NB4 (cell line): ENCODE measurements around the gene TNFSF13.

Experiments used
- POLR2A ChIP-seq: IDR thresholded peaks from 2 replicates; pipeline ENCODE4 v1.6.1; 2011; ENCODE audit warnings: mild to moderate bottlenecking; ENCODE audit not compliant: insufficient read length; ENCODE audit errors: extremely low read depth
- TF ChIP-seq, protein P1 (sequence below): IDR thresholded peaks from one replicate; pipeline ENCODE4 v1.5.1; 2012; ENCODE audit warnings: low read depth, low read length

GRCh38 chr17:7572588-7573323 lies 14.2 kb downstream of the TNFSF13 start:
- TF ChIP-seq, protein P1, sequence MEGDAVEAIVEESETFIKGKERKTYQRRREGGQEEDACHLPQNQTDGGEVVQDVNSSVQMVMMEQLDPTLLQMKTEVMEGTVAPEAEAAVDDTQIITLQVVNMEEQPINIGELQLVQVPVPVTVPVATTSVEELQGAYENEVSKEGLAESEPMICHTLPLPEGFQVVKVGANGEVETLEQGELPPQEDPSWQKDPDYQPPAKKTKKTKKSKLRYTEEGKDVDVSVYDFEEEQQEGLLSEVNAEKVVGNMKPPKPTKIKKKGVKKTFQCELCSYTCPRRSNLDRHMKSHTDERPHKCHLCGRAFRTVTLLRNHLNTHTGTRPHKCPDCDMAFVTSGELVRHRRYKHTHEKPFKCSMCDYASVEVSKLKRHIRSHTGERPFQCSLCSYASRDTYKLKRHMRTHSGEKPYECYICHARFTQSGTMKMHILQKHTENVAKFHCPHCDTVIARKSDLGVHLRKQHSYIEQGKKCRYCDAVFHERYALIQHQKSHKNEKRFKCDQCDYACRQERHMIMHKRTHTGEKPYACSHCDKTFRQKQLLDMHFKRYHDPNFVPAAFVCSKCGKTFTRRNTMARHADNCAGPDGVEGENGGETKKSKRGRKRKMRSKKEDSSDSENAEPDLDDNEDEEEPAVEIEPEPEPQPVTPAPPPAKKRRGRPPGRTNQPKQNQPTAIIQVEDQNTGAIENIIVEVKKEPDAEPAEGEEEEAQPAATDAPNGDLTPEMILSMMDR, result no peak
- peak; percentile 94 for TF ChIP-seq POLR2A
